Hippocampal formation (tissue), 2 donors: ENCODE measurements around the gene STARD4.

Experiments used
- DNase-seq, 2 donors: peaks; one replicate each; lab custom pipeline; 2025; lab: John Stamatoyannopoulos, UW

STARD4 gene

GRCh38 chr5:111469903-111470302 lies 42.4 kb downstream of the STARD4 start:
- DNase-seq = no peak

GRCh38 chr5:111469293-111469896 lies 42.9 kb downstream of the STARD4 start:
- no peak for DNase-seq

- DNase-seq = no peak
Observed at GRCh38 chr5:111463311-111463710, 49.0 kb downstream of the STARD4 start.

- DNase-seq = no peak
Observed at GRCh38 chr5:111461934-111462333, 50.4 kb downstream of the STARD4 start.

- peak in 1 of 2 donors; percentile 12 for DNase-seq
Observed at GRCh38 chr5:111461255-111461671, 51.1 kb downstream of the STARD4 start.

- no peak for DNase-seq
Observed at GRCh38 chr5:111454776-111455175, 57.6 kb downstream of the STARD4 start.

- DNase-seq = no peak
Observed at GRCh38 chr5:111454198-111454622, 58.1 kb downstream of the STARD4 start.

- DNase-seq = no peak
Observed at GRCh38 chr5:111453747-111454146, 58.6 kb downstream of the STARD4 start.

GRCh38 chr5:111453295-111453694 lies 59.0 kb downstream of the STARD4 start:
- no peak for DNase-seq

GRCh38 chr5:111447822-111448221 lies 64.5 kb downstream of the STARD4 start:
- DNase-seq = no peak

- DNase-seq = no peak
Observed at GRCh38 chr5:111447099-111447498, 65.2 kb downstream of the STARD4 start.
